Neuronal stem cell (in vitro differentiated cells): ENCODE measurements around the gene MGMT.

Source experiments
- DNase-seq: peaks from one replicate; pipeline ENCODE4 v3.0.0-alpha.2; 2013; ENCODE audit warnings: low spot score
- H2AFZ ChIP-seq: one replicate; pipeline ENCODE4 v1.6.1; 2013; ENCODE audit warnings: mild to moderate bottlenecking, low read length, inconsistent platforms
- H2AK5ac ChIP-seq: 2 replicates; pipeline ENCODE4 v1.6.1; 2013; ENCODE audit warnings: low read depth, mild to moderate bottlenecking, inconsistent platforms, low read length, moderate library complexity, mixed read lengths
- H2BK120ac ChIP-seq: 2 replicates; pipeline ENCODE4 v1.6.1; 2013; ENCODE audit warnings: low read depth, mild to moderate bottlenecking, inconsistent platforms, low read length, moderate library complexity, mixed read lengths
- H2BK12ac ChIP-seq: one replicate; pipeline ENCODE4 v1.6.1; 2013; ENCODE audit warnings: low read length, inconsistent platforms
- H2BK15ac ChIP-seq: 2 replicates; pipeline ENCODE4 v1.6.1; 2013; ENCODE audit warnings: mild to moderate bottlenecking, low read length, inconsistent platforms, mixed read lengths
- H2BK5ac ChIP-seq: one replicate; pipeline ENCODE4 v1.6.1; 2013; ENCODE audit warnings: inconsistent platforms, mild to moderate bottlenecking, low read length, moderate library complexity
- H3K14ac ChIP-seq: one replicate; pipeline ENCODE4 v1.6.1; 2013; ENCODE audit warnings: low read length, inconsistent platforms
- H3K18ac ChIP-seq: 2 replicates; pipeline ENCODE4 v1.6.1; 2013; ENCODE audit warnings: low read length, inconsistent platforms
- H3K23ac ChIP-seq: 2 replicates; pipeline ENCODE4 v1.6.1; 2013; ENCODE audit warnings: low read depth, mild to moderate bottlenecking, mixed read lengths, low read length, inconsistent platforms; ENCODE audit not compliant: poor library complexity
- H3K27ac ChIP-seq: replicated peaks from 3 replicates; pipeline ENCODE4 v1.5.1; 2013; ENCODE audit warnings: low read length, inconsistent platforms
- H3K27me3 ChIP-seq, 3 experiments: 2 replicates each; pipeline ENCODE4 v1.6.1; 2013; ENCODE audit warnings: low read length in 3 of 3, mild to moderate bottlenecking in 2 of 3, inconsistent platforms in 1 of 3, low read depth in 1 of 3, mixed read lengths in 1 of 3, moderate library complexity in 1 of 3; ENCODE audit not compliant: control insufficient read depth in 3 of 3, insufficient read depth in 3 of 3
- H3K36me3 ChIP-seq, 2 donors: replicated peaks in 1 of 2; 2 replicates each; pipeline ENCODE4 v1.6.1; 2013; ENCODE audit warnings: low read length in 2 of 2; ENCODE audit not compliant: control insufficient read depth in 2 of 2, insufficient read depth in 2 of 2
- H3K4ac ChIP-seq: 2 replicates; pipeline ENCODE4 v1.6.1; 2013; ENCODE audit warnings: inconsistent platforms, mild to moderate bottlenecking, low read length, moderate library complexity
- H3K4me1 ChIP-seq, 2 donors: 1 replicate in 1 of 2; 2 replicates in 1 of 2; pipeline ENCODE4 v1.6.1; 2013; ENCODE audit warnings: low read length in 2 of 2, low read depth in 1 of 2; ENCODE audit not compliant: control insufficient read depth in 2 of 2, insufficient read depth in 1 of 2
- H3K4me2 ChIP-seq: one replicate; pipeline ENCODE4 v1.6.1; 2013; ENCODE audit warnings: mild to moderate bottlenecking, low read length, inconsistent platforms; ENCODE audit not compliant: insufficient read depth, poor library complexity, severe bottlenecking
- H3K4me3 ChIP-seq, 2 donors: 2 replicates each; pipeline ENCODE4 v1.5.1; 2013; ENCODE audit warnings: low read length in 2 of 2, mild to moderate bottlenecking in 2 of 2, inconsistent platforms in 1 of 2, moderate library complexity in 1 of 2
- H3K79me1 ChIP-seq: one replicate; pipeline ENCODE4 v1.6.1; 2013; ENCODE audit warnings: low read depth, mild to moderate bottlenecking, inconsistent platforms, low read length, moderate library complexity
- H3K9ac ChIP-seq: one replicate; pipeline ENCODE4 v1.6.1; 2013; ENCODE audit warnings: mild to moderate bottlenecking, low read depth, low read length, inconsistent platforms; ENCODE audit not compliant: poor library complexity
- H3K9me3 ChIP-seq, 2 donors: replicated peaks in 1 of 2; 2 replicates each; pipeline versions ENCODE3 to v1.6.1; 2013; ENCODE audit warnings: low read length in 2 of 2, mild to moderate bottlenecking in 2 of 2, inconsistent platforms in 1 of 2, low read depth in 1 of 2, mixed read lengths in 1 of 2, moderate library complexity in 1 of 2; ENCODE audit not compliant: control insufficient read depth in 2 of 2, insufficient read depth in 1 of 2
- H4K8ac ChIP-seq: one replicate; pipeline ENCODE4 v1.6.1; 2013; ENCODE audit warnings: low read depth, mild to moderate bottlenecking, inconsistent platforms, low read length, moderate library complexity
- H4K91ac ChIP-seq: one replicate; pipeline ENCODE4 v1.6.1; 2013; ENCODE audit warnings: low read length, low read depth, mild to moderate bottlenecking, inconsistent platforms; ENCODE audit not compliant: poor library complexity
- WGBS, 2 donors: extraction: QIAGEN DNeasy Blood & Tissue Kit; methylation state at CpG; one replicate each; pipeline ENCODE4 v1.1.7; 2013; ENCODE audit warnings: missing lambda C conversion rate in 2 of 2, mixed read lengths in 1 of 2; ENCODE audit not compliant: insufficient read length in 2 of 2, insufficient replicate concordance in 1 of 2; ENCODE audit errors: extremely low coverage in 2 of 2; 5-methylcytosine and 5-hydroxymethylcytosine counted together

MGMT gene

DNA sequence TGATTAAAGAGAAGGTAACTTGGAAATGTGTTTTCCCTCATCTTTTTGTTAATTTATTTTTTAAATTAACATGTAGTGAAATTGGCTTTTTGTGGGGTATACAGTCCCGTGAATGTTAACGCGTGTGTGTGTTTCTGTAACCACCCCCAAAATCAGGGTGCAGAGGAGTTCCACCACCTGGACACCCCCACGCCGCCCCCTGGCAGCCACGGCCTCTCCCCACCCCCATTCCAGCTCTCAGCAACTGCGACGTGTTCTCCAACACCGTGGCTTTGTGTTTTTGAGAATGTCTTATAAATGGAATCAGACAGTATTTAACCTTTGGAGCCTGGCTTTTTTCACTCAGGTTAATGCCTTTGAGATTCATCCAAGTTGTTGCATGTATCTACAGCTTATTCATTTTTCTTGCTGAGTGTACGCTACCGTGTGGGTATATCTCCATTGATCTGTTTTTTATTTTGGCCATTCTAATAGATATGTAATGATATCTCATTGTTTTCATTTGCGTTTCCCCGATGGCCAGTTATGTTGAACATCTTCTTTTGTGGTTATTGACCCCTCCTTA is 278.2 kb downstream of the MGMT start:
- Histone ChIP-seq H3K4me2 (no peak overlapping the region), H2AK5ac (no peak overlapping the region), H3K9me3 (no peaks in the 10 kb centered on the region), H3K4me1 (no peaks in the 10 kb centered on the region), H3K36me3 (no peaks in the 10 kb centered on the region), H3K27ac (no peak overlapping the region), H3K23ac (no peak overlapping the region), H3K79me1 (no peaks in the 10 kb centered on the region), H4K8ac (no peak overlapping the region), H2BK5ac (no peak overlapping the region), H3K18ac (no peak overlapping the region), H3K27me3 (no peaks in the 10 kb centered on the region), H2BK12ac (no peak overlapping the region), H3K9ac (no peak overlapping the region), H2AFZ (no peak overlapping the region), H3K4ac (no peak overlapping the region), H3K4me3 (no peak overlapping the region), H2BK15ac (no peak overlapping the region), H4K91ac (no peak overlapping the region), H3K14ac (no peak overlapping the region), H2BK120ac (no peak overlapping the region)
- WGBS, 2 donors, result no CpG with 5 or more reads among the region's 13 CpGs
- DNase-seq, result no peak

GRCh38 chr10:129754211-129755050 is 287.4 kb downstream of the MGMT start:
- H2BK12ac ChIP-seq, result no peak overlapping the region
- no peaks in the 10 kb centered on the region for H3K27me3 ChIP-seq
- no peak for DNase-seq
- no CpG with 5 or more reads among the region's 11 CpGs for WGBS, 2 donors
- no peak overlapping the region for H3K23ac ChIP-seq
- peaks cover 0 to 2% of the 10 kb centered on the region in 2 donors for H3K4me1 ChIP-seq
- no peak overlapping the region for H2BK15ac ChIP-seq
- H2AK5ac ChIP-seq, result no peak overlapping the region
- H3K4me2 ChIP-seq, result no peak overlapping the region
- no peaks in the 10 kb centered on the region for H3K79me1 ChIP-seq
- H2AFZ ChIP-seq, result no peak overlapping the region
- no peak overlapping the region for H2BK5ac ChIP-seq
- no peak overlapping the region for H3K14ac ChIP-seq
- no peak overlapping the region for H4K8ac ChIP-seq
- H2BK120ac ChIP-seq, result no peak overlapping the region
- H4K91ac ChIP-seq, result no peak overlapping the region
- no peak overlapping the region for H3K4me3 ChIP-seq
- no peak overlapping the region for H3K9ac ChIP-seq
- no peak overlapping the region for H3K18ac ChIP-seq
- no peak overlapping the region for H3K27ac ChIP-seq
- H3K4ac ChIP-seq, result no peak overlapping the region
- H3K36me3 ChIP-seq, result no peaks in the 10 kb centered on the region
- peaks cover 0 to 2% of the 10 kb centered on the region in 2 donors for H3K9me3 ChIP-seq

- no CpG with 5 or more reads among the region's 2 CpGs for WGBS, 2 donors
- H3K4me3 ChIP-seq, result no peak overlapping the region
- no peak overlapping the region for H3K18ac ChIP-seq
- H2AK5ac ChIP-seq, result peak overlapping the region; percentile 10
- no peak overlapping the region for H2BK15ac ChIP-seq
- peaks cover 0 to 2% of the 10 kb centered on the region in 2 donors for H3K9me3 ChIP-seq
- H3K79me1 ChIP-seq, result no peaks in the 10 kb centered on the region
- H3K27me3 ChIP-seq, result no peaks in the 10 kb centered on the region
- H2BK12ac ChIP-seq, result no peak overlapping the region
- H3K14ac ChIP-seq, result no peak overlapping the region
- H4K91ac ChIP-seq, result no peak overlapping the region
- H4K8ac ChIP-seq, result no peak overlapping the region
- no peak overlapping the region for H3K27ac ChIP-seq
- no peak overlapping the region for H3K9ac ChIP-seq
- H3K4me1 ChIP-seq, result peaks cover 0 to 2% of the 10 kb centered on the region in 2 donors
- no peak overlapping the region for H2BK5ac ChIP-seq
- H2BK120ac ChIP-seq, result no peak overlapping the region
- no peak overlapping the region for H3K4ac ChIP-seq
- no peak overlapping the region for H3K4me2 ChIP-seq
- DNase-seq, result no peak
- no peaks in the 10 kb centered on the region for H3K36me3 ChIP-seq
- H3K23ac ChIP-seq, result no peak overlapping the region
- no peak overlapping the region for H2AFZ ChIP-seq
Measured at GRCh38 chr10:129755158-129755591, 288.1 kb downstream of the MGMT start.

DNA sequence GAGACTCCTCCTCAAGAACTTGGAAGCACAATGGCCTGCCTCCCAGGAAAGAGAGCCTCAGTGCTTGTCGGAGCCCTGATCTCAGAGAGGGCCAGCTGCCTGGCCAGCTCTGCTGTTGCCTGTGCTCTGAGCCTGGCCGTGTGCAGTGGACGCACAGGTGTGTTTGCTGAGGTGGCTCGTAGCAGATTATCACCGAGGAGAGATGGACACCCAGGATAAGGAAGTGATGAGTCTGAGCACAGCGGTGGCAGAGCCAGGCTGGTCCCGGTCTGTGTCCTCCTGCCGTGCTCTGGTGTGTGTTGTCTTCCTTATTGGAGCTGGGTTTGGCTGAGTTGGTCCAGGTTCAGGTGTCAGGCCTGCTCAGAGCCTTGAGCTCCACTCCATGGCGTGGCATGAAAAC is 288.6 kb downstream of the MGMT start:
- Histone ChIP-seq H3K4ac (no peak overlapping the region), H2AK5ac (peak overlapping the region; percentile 21), H3K9ac (no peak overlapping the region), H3K23ac (no peak overlapping the region), H3K14ac (no peak overlapping the region), H2BK15ac (no peak overlapping the region), H4K8ac (no peak overlapping the region), H4K91ac (no peak overlapping the region), H3K4me1 (peaks cover 0 to 2% of the 10 kb centered on the region in 2 donors), H3K27ac (no peak overlapping the region), H3K27me3 (no peaks in the 10 kb centered on the region), H3K36me3 (no peaks in the 10 kb centered on the region), H2BK5ac (no peak overlapping the region), H3K18ac (no peak overlapping the region), H3K4me2 (no peak overlapping the region), H2BK120ac (no peak overlapping the region), H3K79me1 (no peaks in the 10 kb centered on the region), H3K4me3 (no peak overlapping the region), H3K9me3 (peaks cover 0 to 2% of the 10 kb centered on the region in 2 donors), H2AFZ (no peak overlapping the region), H2BK12ac (no peak overlapping the region)
- no CpG with 5 or more reads among the region's 9 CpGs for WGBS, 2 donors
- no peak for DNase-seq
